ENCODE measurements around the gene IGFLR1. TPM values are rescaled to one million over a fixed set of nuclear protein-coding genes. Genes with fewer than 3 reads are reported as not detected.

Gene IGFLR1
- polyA plus RNA-seq, 1 of the 3 experiments (the other 2 are of a cell fraction): 5.6 TPM

DNA sequence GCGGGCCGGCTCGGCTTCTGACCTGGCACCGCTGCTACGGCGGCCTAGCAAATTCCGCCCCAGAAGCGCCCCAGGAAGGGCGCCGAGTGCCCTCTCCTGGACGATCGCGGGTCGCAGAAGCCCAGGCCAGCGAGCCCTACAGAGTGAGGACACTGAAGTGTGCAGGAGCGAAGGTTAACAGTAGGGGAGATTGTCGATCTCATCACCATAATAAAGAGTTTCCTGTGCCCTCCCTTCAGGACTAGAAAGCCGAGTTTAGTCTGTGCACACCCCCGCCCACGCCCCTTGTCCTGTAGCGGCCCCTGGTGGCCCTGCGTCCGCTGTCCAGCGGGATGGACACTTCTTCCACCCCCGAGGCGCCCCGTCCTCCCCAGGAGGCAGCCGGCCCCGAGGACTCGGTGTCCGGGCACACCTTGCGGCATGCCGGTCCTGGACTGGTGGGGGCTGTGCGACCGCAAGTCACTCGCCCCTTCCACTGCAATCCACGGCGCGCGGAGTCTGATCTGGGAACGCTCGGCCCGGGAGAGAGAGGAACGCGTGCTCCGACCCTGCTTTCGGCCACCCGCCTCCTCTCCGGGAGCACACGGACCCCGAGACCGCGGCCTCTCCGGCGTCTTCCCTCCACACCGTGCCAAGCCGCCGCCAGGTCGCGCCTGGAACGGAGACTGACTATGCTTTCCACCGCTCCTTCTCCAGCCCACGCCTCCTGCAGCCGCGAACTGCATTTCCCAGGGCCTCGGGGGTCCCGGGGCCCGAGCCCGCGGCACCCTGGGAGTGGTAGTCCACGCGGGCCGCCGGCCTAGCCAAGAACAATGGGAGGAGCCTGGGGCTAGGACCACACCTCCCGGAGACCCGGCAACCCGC, 25.2 kb downstream of the IGFLR1 start:
- no peaks in the 10 kb centered on the region for H3K9me2 ChIP-seq
- peaks cover 6% of the 10 kb centered on the region for H3F3A ChIP-seq (replicated peaks; ENCODE audit: insufficient read depth)
- peak overlapping the region; percentile 65 for H3K9ac ChIP-seq
- no peaks in the 10 kb centered on the region for H3K9me3 ChIP-seq
- peak overlapping the region; percentile 86 for H2AFZ ChIP-seq (ENCODE audit: low read depth)
- H3K4me2 ChIP-seq: peak overlapping the region; percentile 97
- peak overlapping the region; percentile 80 to 91 for H3K4me3 ChIP-seq (ENCODE audit: low read depth in 2 of 2, low read length in 1 of 2)
- H3K27me3 ChIP-seq (ENCODE audit: insufficient read depth): no peaks in the 10 kb centered on the region
- H3K79me2 ChIP-seq (ENCODE audit: insufficient read depth): peaks cover 28% of the 10 kb centered on the region
- H3K4me1 ChIP-seq (ENCODE audit: control insufficient read depth in 1 of 2, insufficient read depth in 2 of 2, low read depth in 1 of 2, low read length in 1 of 2): peaks cover 5 to 24% of the 10 kb centered on the region in 2 experiments; a peak in 3 of 4 replicates
- peak overlapping the region; percentile 62 to 95 for H3K27ac ChIP-seq (ENCODE audit: low read depth in 2 of 2, low read length in 1 of 2)
- CTCF ChIA-PET: interaction anchor here (1.1 to 1.8 kb wide), 3 partner anchors 12 to 24 kb away, joined by 3 to 14 read pairs (median 11); no protein-coding TSS in a partner anchor
- peaks cover 22% of the 10 kb centered on the region for H4K20me1 ChIP-seq (ENCODE audit: insufficient read depth)
- no peak for TF ChIP-seq GATA2 (CRISPR knock-in tag; IDR thresholded peaks at IDR 0.05)
- TF ChIP-seq, protein P1, sequence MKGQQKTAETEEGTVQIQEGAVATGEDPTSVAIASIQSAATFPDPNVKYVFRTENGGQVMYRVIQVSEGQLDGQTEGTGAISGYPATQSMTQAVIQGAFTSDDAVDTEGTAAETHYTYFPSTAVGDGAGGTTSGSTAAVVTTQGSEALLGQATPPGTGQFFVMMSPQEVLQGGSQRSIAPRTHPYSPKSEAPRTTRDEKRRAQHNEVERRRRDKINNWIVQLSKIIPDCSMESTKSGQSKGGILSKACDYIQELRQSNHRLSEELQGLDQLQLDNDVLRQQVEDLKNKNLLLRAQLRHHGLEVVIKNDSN (IDR thresholded peaks at IDR 0.05; ENCODE audit: borderline replicate concordance, low read depth): no peak
- peak; percentile 78 for TF ChIP-seq SMC3 (IDR thresholded peaks at IDR 0.05; ENCODE audit: low read depth, low read length)
- TF ChIP-seq RXRA (IDR thresholded peaks at IDR 0.05; ENCODE audit: borderline replicate concordance, low read depth): no peak
- TF ChIP-seq YY1 (IDR thresholded peaks at IDR 0.05; ENCODE audit: low read depth): peak; percentile 55
- TF ChIP-seq EZH2phosphoT487 (IDR thresholded peaks at IDR 0.05; ENCODE audit: borderline replicate concordance, low read depth): no peak
- no peak for TF ChIP-seq TEAD4 (IDR thresholded peaks at IDR 0.05; ENCODE audit: borderline replicate concordance, insufficient read depth)
- TF ChIP-seq, protein P2, sequence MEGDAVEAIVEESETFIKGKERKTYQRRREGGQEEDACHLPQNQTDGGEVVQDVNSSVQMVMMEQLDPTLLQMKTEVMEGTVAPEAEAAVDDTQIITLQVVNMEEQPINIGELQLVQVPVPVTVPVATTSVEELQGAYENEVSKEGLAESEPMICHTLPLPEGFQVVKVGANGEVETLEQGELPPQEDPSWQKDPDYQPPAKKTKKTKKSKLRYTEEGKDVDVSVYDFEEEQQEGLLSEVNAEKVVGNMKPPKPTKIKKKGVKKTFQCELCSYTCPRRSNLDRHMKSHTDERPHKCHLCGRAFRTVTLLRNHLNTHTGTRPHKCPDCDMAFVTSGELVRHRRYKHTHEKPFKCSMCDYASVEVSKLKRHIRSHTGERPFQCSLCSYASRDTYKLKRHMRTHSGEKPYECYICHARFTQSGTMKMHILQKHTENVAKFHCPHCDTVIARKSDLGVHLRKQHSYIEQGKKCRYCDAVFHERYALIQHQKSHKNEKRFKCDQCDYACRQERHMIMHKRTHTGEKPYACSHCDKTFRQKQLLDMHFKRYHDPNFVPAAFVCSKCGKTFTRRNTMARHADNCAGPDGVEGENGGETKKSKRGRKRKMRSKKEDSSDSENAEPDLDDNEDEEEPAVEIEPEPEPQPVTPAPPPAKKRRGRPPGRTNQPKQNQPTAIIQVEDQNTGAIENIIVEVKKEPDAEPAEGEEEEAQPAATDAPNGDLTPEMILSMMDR (IDR thresholded peaks at IDR 0.05): peak; percentile 98
- TF ChIP-seq RAD21 (IDR thresholded peaks at IDR 0.05; ENCODE audit: low read length): peak; percentile 74
- TF ChIP-seq, protein P3, sequence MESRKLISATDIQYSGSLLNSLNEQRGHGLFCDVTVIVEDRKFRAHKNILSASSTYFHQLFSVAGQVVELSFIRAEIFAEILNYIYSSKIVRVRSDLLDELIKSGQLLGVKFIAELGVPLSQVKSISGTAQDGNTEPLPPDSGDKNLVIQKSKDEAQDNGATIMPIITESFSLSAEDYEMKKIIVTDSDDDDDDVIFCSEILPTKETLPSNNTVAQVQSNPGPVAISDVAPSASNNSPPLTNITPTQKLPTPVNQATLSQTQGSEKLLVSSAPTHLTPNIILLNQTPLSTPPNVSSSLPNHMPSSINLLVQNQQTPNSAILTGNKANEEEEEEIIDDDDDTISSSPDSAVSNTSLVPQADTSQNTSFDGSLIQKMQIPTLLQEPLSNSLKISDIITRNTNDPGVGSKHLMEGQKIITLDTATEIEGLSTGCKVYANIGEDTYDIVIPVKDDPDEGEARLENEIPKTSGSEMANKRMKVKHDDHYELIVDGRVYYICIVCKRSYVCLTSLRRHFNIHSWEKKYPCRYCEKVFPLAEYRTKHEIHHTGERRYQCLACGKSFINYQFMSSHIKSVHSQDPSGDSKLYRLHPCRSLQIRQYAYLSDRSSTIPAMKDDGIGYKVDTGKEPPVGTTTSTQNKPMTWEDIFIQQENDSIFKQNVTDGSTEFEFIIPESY (IDR thresholded peaks at IDR 0.05; ENCODE audit: borderline replicate concordance, low read depth): no peak
- peak; percentile 75 for TF ChIP-seq MXI1 (IDR thresholded peaks at IDR 0.05; ENCODE audit: low read depth, low read length)
- TF ChIP-seq CHD2 (IDR thresholded peaks at IDR 0.05; ENCODE audit: low read length, partially characterized antibody): peak; percentile 89
- peak; percentile 73 for TF ChIP-seq GABPA (IDR thresholded peaks at IDR 0.05; ENCODE audit: low read depth)
- no peak; the same call in 1 of the 2 replicates for TF ChIP-seq POLR2AphosphoS5 (IDR thresholded peaks at IDR 0.05; ENCODE audit: low read depth, low read length)
- 0 out of 2 replicates have a peak, but pooled peaks have one; percentile 19 for TF ChIP-seq TAF1 (IDR thresholded peaks at IDR 0.05; ENCODE audit: borderline replicate concordance, low read depth, low read length)
- TF ChIP-seq FOSL2 (IDR thresholded peaks at IDR 0.05; ENCODE audit: borderline replicate concordance, low read depth): no peak
- peak; percentile 14; the same call in 1 of the 2 replicates for TF ChIP-seq RCOR1 (IDR thresholded peaks at IDR 0.05; ENCODE audit: low read length)
- TF ChIP-seq, protein P4, sequence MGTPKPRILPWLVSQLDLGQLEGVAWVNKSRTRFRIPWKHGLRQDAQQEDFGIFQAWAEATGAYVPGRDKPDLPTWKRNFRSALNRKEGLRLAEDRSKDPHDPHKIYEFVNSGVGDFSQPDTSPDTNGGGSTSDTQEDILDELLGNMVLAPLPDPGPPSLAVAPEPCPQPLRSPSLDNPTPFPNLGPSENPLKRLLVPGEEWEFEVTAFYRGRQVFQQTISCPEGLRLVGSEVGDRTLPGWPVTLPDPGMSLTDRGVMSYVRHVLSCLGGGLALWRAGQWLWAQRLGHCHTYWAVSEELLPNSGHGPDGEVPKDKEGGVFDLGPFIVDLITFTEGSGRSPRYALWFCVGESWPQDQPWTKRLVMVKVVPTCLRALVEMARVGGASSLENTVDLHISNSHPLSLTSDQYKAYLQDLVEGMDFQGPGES (IDR thresholded peaks at IDR 0.05; ENCODE audit: low read depth, low read length): no peak
- TF ChIP-seq, protein P5, sequence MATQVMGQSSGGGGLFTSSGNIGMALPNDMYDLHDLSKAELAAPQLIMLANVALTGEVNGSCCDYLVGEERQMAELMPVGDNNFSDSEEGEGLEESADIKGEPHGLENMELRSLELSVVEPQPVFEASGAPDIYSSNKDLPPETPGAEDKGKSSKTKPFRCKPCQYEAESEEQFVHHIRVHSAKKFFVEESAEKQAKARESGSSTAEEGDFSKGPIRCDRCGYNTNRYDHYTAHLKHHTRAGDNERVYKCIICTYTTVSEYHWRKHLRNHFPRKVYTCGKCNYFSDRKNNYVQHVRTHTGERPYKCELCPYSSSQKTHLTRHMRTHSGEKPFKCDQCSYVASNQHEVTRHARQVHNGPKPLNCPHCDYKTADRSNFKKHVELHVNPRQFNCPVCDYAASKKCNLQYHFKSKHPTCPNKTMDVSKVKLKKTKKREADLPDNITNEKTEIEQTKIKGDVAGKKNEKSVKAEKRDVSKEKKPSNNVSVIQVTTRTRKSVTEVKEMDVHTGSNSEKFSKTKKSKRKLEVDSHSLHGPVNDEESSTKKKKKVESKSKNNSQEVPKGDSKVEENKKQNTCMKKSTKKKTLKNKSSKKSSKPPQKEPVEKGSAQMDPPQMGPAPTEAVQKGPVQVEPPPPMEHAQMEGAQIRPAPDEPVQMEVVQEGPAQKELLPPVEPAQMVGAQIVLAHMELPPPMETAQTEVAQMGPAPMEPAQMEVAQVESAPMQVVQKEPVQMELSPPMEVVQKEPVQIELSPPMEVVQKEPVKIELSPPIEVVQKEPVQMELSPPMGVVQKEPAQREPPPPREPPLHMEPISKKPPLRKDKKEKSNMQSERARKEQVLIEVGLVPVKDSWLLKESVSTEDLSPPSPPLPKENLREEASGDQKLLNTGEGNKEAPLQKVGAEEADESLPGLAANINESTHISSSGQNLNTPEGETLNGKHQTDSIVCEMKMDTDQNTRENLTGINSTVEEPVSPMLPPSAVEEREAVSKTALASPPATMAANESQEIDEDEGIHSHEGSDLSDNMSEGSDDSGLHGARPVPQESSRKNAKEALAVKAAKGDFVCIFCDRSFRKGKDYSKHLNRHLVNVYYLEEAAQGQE (IDR thresholded peaks at IDR 0.05; ENCODE audit: low read depth, low read length): peak; percentile 43; the same call in 1 of the 2 replicates
- TF ChIP-seq FOXM1 (IDR thresholded peaks at IDR 0.05; ENCODE audit: low read depth): no peak
- WGBS (ENCODE audit: low lambda C conversion rate): under 1% methylated on average over 36 of the region's 77 CpGs
- H3K36me3 ChIP-seq (replicated peaks in 1 of 2; ENCODE audit: control insufficient read depth in 1 of 2, insufficient read depth in 2 of 2, low read length in 1 of 2): peaks cover 6 to 18% of the 10 kb centered on the region in 2 experiments
- POLR2A ChIA-PET: no interaction called here
- DNase-seq: peak; percentile 98
